Measurements from ENCODE around the gene CYP2D6. TPM values are rescaled to one million over a fixed set of nuclear protein-coding genes. Genes with fewer than 3 reads are reported as not detected.

Gene CYP2D6
- total and polyA plus RNA-seq, 2 of the 8 experiments (the other 6 are each of a cell fraction or from before 2014, with no cell fraction given): 0.93 to 1.7 TPM

- Histone ChIP-seq H2AFZ (ENCODE audit: low read length) (no peak overlapping the region), H2BK15ac (ENCODE audit: low read length) (no peak overlapping the region), H4K20me1 (replicated peaks in 1 of 2; ENCODE audit: control insufficient read depth in 1 of 2, insufficient read depth in 2 of 2, low read length in 2 of 2) (no peaks in the 10 kb centered on the region), H3K14ac (ENCODE audit: insufficient read length) (no peak overlapping the region), H3K18ac (ENCODE audit: extremely low read depth, low read length) (no peak overlapping the region), H2BK5ac (ENCODE audit: low read depth, low read length) (no peak overlapping the region), H2BK12ac (ENCODE audit: low read depth, low read length) (no peak overlapping the region), H2BK120ac (replicated peaks; ENCODE audit: low read depth, low read length) (no peak overlapping the region), H3K23me2 (ENCODE audit: low read depth, low read length) (peaks cover 2% of the 10 kb centered on the region; the same call in 1 of the 2 replicates), H3K56ac (replicated peaks; ENCODE audit: insufficient read length, low read depth, low read length) (no peak overlapping the region), H3K23ac (ENCODE audit: insufficient read length) (no peak overlapping the region), H3K9me3 (ENCODE audit: insufficient read depth in 2 of 2, low read depth in 1 of 2, low read length in 1 of 2) (peaks cover 0 to 7% of the 10 kb centered on the region in 2 experiments; a peak in 2 of 4 replicates), H4K91ac (replicated peaks; ENCODE audit: insufficient read length, low read length) (no peak overlapping the region), H2BK20ac (ENCODE audit: low read length) (no peak overlapping the region), H4K5ac (ENCODE audit: insufficient read length, low read depth, low read length) (no peak overlapping the region), H3K27ac (ENCODE audit: low read depth, low read length) (no peak overlapping the region), H3K79me1 (ENCODE audit: low read depth, low read length) (no peaks in the 10 kb centered on the region), H3K4ac (replicated peaks; ENCODE audit: insufficient read length, low read depth, low read length) (no peak overlapping the region), H3K9ac (replicated peaks in 1 of 4; ENCODE audit: extremely low read depth in 1 of 4, low read depth in 3 of 4, low read length in 3 of 4) (no peak overlapping the region), H4K8ac (ENCODE audit: extremely low read depth, insufficient read depth, low read length) (no peak overlapping the region), H3K4me3 (ENCODE audit: extremely low read depth in 1 of 4, insufficient read depth in 2 of 4, low read depth in 3 of 4, low read length in 4 of 4) (no peak overlapping the region), H3K4me1 (replicated peaks in 1 of 4; ENCODE audit: control insufficient read depth in 3 of 4, insufficient read depth in 4 of 4, low read length in 3 of 4) (no peaks in the 10 kb centered on the region), H3K36me3 (ENCODE audit: control insufficient read depth in 2 of 4, insufficient read depth in 4 of 4, low read length in 3 of 4) (peaks cover 0 to 6% (median 0%) of the 10 kb centered on the region in 4 experiments; a peak in 1 of 8 replicates), H2AK5ac (ENCODE audit: low read depth, low read length) (no peak overlapping the region), H3K27me3 (replicated peaks in 1 of 4; ENCODE audit: control insufficient read depth in 3 of 4, extremely low read depth in 1 of 4, insufficient read depth in 3 of 4, low read length in 3 of 4) (no peaks in the 10 kb centered on the region), H3K4me2 (ENCODE audit: insufficient read depth in 1 of 2, low read depth in 2 of 2, low read length in 2 of 2) (no peak overlapping the region), H3K79me2 (ENCODE audit: control insufficient read depth in 1 of 2, insufficient read depth in 2 of 2, low read length in 2 of 2) (no peaks in the 10 kb centered on the region)
- no peak for FAIRE-seq
- TF ChIP-seq ZNF274 (IDR thresholded peaks at IDR 0.05; ENCODE audit: borderline replicate concordance, extremely low read depth, low read length): no peak
- TF ChIP-seq RNF2 (IDR thresholded peaks at IDR 0.05; ENCODE audit: borderline replicate concordance, low read depth, low read length, missing control alignments, poor library complexity, severe bottlenecking): no peak
- no peak for TF ChIP-seq SIRT6 (IDR thresholded peaks at IDR 0.05; ENCODE audit: low read length)
- no peak for TF ChIP-seq POU5F1 (IDR thresholded peaks at IDR 0.05; ENCODE audit: low read depth, low read length)
- TF ChIP-seq, protein P1, sequence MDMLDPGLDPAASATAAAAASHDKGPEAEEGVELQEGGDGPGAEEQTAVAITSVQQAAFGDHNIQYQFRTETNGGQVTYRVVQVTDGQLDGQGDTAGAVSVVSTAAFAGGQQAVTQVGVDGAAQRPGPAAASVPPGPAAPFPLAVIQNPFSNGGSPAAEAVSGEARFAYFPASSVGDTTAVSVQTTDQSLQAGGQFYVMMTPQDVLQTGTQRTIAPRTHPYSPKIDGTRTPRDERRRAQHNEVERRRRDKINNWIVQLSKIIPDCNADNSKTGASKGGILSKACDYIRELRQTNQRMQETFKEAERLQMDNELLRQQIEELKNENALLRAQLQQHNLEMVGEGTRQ (IDR thresholded peaks at IDR 0.05; ENCODE audit: low read length): no peak
- TF ChIP-seq, protein P2, sequence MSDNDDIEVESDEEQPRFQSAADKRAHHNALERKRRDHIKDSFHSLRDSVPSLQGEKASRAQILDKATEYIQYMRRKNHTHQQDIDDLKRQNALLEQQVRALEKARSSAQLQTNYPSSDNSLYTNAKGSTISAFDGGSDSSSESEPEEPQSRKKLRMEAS (IDR thresholded peaks at IDR 0.05): no peak
- TF ChIP-seq E2F6 (IDR thresholded peaks at IDR 0.05): no peak
- POLR2A ChIA-PET (ENCODE audit: partially characterized antibody): no interaction called here
- CTCF ChIA-PET (ENCODE audit: partially characterized antibody): no interaction called here
- 96% methylated on average over 32 of the region's 54 CpGs; no CpG with 5 or more reads in 1 of the 2 experiments for WGBS, 2 experiments (ENCODE audit: extremely low coverage in 1 of 2, insufficient coverage in 1 of 2, insufficient read length in 1 of 2, insufficient replicate concordance in 2 of 2, low coverage in 1 of 2, low lambda C conversion rate in 2 of 2, missing lambda C conversion rate in 1 of 2)
- DNase-seq (ENCODE audit: low read depth in 1 of 2, low spot score in 2 of 2): no peak
These were observed 12.3 kb upstream of the CYP2D6 start for GRCh38 chr22:42142771-42143461.

Data from H1 (cell line).